GM20000 (cell line): ENCODE measurements around the gene FBXL16.
A peak's percentile ranks its signal among the peaks of the same experiment; 100 is the strongest.

Source experiments
- DNase-seq: peaks from one replicate; pipeline ENCODE4 v3.0.0; 2012; ENCODE audit warnings: low spot score
- CTCF ChIP-seq: IDR thresholded peaks from 2 replicates; pipeline ENCODE4 v1.5.1; 2012; ENCODE audit warnings: mild to moderate bottlenecking, control low read depth; ENCODE audit errors: extremely low read depth, missing control alignments

Gene FBXL16

GRCh38 chr16:724188-725040 lies 18.8 kb upstream of the FBXL16 start:
- TF ChIP-seq CTCF, result no peak
- DNase-seq, result no peak

GRCh38 chr16:723695-724094 lies 18.1 kb upstream of the FBXL16 start:
- TF ChIP-seq CTCF, result no peak
- no peak for DNase-seq

GRCh38 chr16:722835-723633 lies 17.4 kb upstream of the FBXL16 start:
- DNase-seq, result no peak
- TF ChIP-seq CTCF, result no peak

DNA sequence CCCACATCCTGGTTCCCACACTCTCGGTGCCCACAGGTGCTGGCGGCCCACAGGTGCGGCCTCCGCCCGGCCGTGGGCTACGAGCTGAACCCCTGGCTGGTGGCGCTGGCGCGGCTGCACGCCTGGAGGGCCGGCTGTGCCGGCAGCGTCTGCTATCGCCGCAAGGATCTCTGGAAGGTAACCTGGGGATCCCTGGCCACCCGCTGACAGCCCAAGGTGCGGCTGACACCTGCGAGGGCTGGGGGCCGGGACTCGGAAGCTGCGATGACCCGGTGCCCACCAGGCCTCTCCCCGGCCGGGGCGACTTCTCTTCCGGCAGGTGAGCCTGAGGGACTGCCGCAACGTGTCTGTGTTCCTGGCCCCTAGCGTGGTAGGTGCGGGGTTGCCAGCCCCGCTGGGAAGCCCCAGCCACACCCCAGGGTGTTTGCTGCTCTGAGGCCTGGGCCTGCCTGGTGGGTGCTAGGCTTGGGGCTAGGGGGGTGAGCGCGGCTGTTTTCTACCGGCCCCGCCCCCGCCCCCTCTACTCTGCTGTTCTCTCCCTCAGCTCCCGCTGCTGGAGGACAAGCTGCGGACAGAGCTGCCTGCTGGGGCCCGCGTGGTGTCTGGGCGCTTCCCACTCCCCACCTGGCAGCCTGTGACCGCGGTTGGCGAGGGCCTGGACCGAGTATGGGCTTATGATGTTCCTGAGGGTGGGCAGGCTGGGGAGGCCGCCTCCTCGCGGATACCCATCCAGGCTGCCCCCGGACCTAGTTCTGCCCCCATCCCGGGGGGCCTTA lies 16.4 kb upstream of the FBXL16 start:
- TF ChIP-seq CTCF, result no peak
- no peak for DNase-seq

- TF ChIP-seq CTCF, result no peak
- DNase-seq, result peak; percentile 97
Observed at GRCh38 chr16:720990-721764, 15.6 kb upstream of the FBXL16 start, which contains the start of gene ANTKMT. TSS of gene ANTKMT (plus strand) at chr16:721146. CDS start at chr16:721275, 129 bp downstream.

- DNase-seq, result peak; percentile 82
- peak; percentile 17 for TF ChIP-seq CTCF
Observed at GRCh38 chr16:720447-720989, 14.9 kb upstream of the FBXL16 start.
